Epithelial cell of esophagus (primary cell): Measurements from ENCODE around the gene MICAL3.

Source experiments
- DNase-seq: peaks from one replicate; pipeline ENCODE4 v3.0.0; 2010; ENCODE audit warnings: low read depth
- H3K4me3 ChIP-seq: 2 replicates; pipeline ENCODE4 v1.5.1; 2011; ENCODE audit warnings: mild to moderate bottlenecking, low read length, control low read depth
- TF ChIP-seq, protein P1 (sequence below): IDR thresholded peaks from 2 replicates; pipeline ENCODE4 v1.5.1; 2011; ENCODE audit warnings: low read depth, mild to moderate bottlenecking, low read length, control low read depth, inconsistent platforms; ENCODE audit not compliant: insufficient read depth; ENCODE audit errors: missing control alignments

Gene MICAL3

GRCh38 chr22:17871726-17872458, 152.5 kb downstream of the MICAL3 start:
- no peak overlapping the region for H3K4me3 ChIP-seq
- TF ChIP-seq, protein P1, sequence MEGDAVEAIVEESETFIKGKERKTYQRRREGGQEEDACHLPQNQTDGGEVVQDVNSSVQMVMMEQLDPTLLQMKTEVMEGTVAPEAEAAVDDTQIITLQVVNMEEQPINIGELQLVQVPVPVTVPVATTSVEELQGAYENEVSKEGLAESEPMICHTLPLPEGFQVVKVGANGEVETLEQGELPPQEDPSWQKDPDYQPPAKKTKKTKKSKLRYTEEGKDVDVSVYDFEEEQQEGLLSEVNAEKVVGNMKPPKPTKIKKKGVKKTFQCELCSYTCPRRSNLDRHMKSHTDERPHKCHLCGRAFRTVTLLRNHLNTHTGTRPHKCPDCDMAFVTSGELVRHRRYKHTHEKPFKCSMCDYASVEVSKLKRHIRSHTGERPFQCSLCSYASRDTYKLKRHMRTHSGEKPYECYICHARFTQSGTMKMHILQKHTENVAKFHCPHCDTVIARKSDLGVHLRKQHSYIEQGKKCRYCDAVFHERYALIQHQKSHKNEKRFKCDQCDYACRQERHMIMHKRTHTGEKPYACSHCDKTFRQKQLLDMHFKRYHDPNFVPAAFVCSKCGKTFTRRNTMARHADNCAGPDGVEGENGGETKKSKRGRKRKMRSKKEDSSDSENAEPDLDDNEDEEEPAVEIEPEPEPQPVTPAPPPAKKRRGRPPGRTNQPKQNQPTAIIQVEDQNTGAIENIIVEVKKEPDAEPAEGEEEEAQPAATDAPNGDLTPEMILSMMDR, result no peak
- no peak for DNase-seq

GRCh38 chr22:17870407-17870806, 154.0 kb downstream of the MICAL3 start:
- no peak overlapping the region for H3K4me3 ChIP-seq
- TF ChIP-seq, protein P1, result no peak
- no peak for DNase-seq

DNA sequence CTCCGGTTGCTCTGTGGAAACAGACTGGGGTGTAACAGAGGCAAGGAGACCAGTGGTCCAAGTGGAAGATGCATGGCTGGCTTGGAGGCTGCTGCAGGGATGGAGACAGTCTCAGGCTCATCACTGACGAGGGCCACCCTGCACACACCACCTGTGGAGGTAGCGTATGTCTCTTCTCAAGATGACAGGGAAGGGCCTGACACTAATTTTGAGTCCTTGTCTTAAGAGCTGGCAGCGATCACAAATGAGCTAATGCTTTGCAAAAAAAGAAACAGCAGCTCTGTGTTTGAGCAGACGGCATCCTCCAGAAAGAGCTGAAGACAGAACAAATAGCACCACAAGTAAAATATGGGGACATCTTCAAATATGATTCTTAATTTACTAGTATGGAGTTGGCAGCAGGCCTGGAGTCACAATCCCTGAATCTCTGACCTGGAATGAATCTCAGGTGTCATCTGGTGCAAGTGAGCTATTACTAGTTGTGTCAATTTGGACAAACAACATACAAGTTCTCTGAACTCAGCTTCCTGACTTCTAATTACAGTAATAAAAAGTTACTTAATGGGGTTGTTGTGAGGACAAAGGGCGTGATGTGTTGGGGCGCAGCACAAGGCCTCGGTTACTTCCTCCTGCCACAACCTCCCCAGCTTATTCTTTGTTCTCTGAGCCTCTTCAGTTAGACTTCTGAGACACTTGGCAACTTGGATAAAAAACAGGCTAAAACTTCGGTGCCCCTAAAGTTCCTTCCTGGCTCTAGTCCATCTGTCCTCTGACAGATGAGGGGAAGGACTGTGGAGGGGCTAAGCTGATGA, 154.9 kb downstream of the MICAL3 start:
- DNase-seq, result no peak
- H3K4me3 ChIP-seq, result no peak overlapping the region
- TF ChIP-seq, protein P1, result no peak

- H3K4me3 ChIP-seq, result no peak overlapping the region
- no peak for DNase-seq
- TF ChIP-seq, protein P1, result no peak
These were observed 155.6 kb downstream of the MICAL3 start for GRCh38 chr22:17868771-17869170.

- TF ChIP-seq, protein P1, result no peak
These were observed 157.1 kb downstream of the MICAL3 start for GRCh38 chr22:17867160-17867785.

DNA sequence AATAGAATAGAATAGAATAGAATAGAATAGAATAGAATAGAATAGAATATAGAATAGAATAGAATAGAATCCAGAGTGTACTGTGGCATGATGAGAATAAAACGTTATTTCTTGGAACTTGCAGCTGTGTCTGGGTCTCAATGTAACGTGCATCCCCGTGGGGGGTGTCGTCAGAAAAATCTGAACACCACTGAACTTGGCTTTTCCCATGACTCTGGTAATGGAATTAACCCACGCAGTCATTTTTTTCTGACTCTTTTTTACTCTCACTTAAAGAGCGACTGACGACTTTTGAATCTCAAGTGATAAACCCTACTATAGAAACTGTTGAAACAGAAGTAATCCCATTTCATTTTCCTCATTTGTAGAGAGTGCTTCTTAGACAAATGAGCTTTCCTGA, 157.7 kb downstream of the MICAL3 start:
- no peak for DNase-seq

More at GRCh38 chr22:17867160-17867785, 157.1 kb downstream of the MICAL3 start:
- DNase-seq, result no peak
- H3K4me3 ChIP-seq, result no peak overlapping the region

More for the DNA sequence above, 157.7 kb downstream of the MICAL3 start:
- TF ChIP-seq, protein P1, result no peak
- no peak overlapping the region for H3K4me3 ChIP-seq
